ENCODE results near the gene GPNMB.

GPNMB gene

GRCh38 chr7:23216021-23216420 is 30.6 kb upstream of the GPNMB start:
- TF ChIP-seq CTCF (IDR thresholded peaks at IDR 0.05; ENCODE audit: low read depth, low read length, poor library complexity, severe bottlenecking): no peak
- TF ChIP-seq EZH2phosphoT487 (IDR thresholded peaks at IDR 0.05; ENCODE audit: borderline replicate concordance, low read length): no peak
- Histone ChIP-seq H3K9me3 (ENCODE audit: control insufficient read depth, insufficient read depth, low read length) (no peaks in the 10 kb centered on the region), H4K20me1 (ENCODE audit: control insufficient read depth, insufficient read depth, low read depth, low read length) (no peaks in the 10 kb centered on the region), H3F3A (ENCODE audit: control insufficient read depth, insufficient read depth) (no peaks in the 10 kb centered on the region), H3K9me2 (replicated peaks; ENCODE audit: control insufficient read depth, low read length) (no peaks in the 10 kb centered on the region), H3K4me3 (ENCODE audit: low read length) (no peak overlapping the region), H3K27ac (ENCODE audit: low read depth, low read length) (no peak overlapping the region), H3K27me3 (ENCODE audit: control insufficient read depth, low read length) (peaks cover 27% of the 10 kb centered on the region; the same call in 1 of the 2 replicates), H3K79me2 (ENCODE audit: control insufficient read depth, low read length) (no peaks in the 10 kb centered on the region), H3K4me1 (ENCODE audit: control insufficient read depth, low read length) (no peaks in the 10 kb centered on the region), H3K4me2 (ENCODE audit: low read length) (no peak overlapping the region), H3K36me3 (ENCODE audit: control insufficient read depth, low read length) (no peaks in the 10 kb centered on the region)

- no peaks in the 10 kb centered on the region for H3K36me3 ChIP-seq (ENCODE audit: control insufficient read depth, low read length)
- no peaks in the 10 kb centered on the region for H3K79me2 ChIP-seq (ENCODE audit: control insufficient read depth, low read length)
- no peaks in the 10 kb centered on the region for H3F3A ChIP-seq (ENCODE audit: control insufficient read depth, insufficient read depth)
- H3K9me3 ChIP-seq (ENCODE audit: control insufficient read depth, insufficient read depth, low read length): no peaks in the 10 kb centered on the region
- TF ChIP-seq EZH2phosphoT487 (IDR thresholded peaks at IDR 0.05; ENCODE audit: borderline replicate concordance, low read length): no peak
- no peak for TF ChIP-seq CTCF (IDR thresholded peaks at IDR 0.05; ENCODE audit: low read depth, low read length, poor library complexity, severe bottlenecking)
- H3K4me3 ChIP-seq (ENCODE audit: low read length): no peak overlapping the region
- no peak overlapping the region for H3K4me2 ChIP-seq (ENCODE audit: low read length)
- no peaks in the 10 kb centered on the region for H4K20me1 ChIP-seq (ENCODE audit: control insufficient read depth, insufficient read depth, low read depth, low read length)
- no peak overlapping the region for H3K27ac ChIP-seq (ENCODE audit: low read depth, low read length)
- H3K27me3 ChIP-seq (ENCODE audit: control insufficient read depth, low read length): peaks cover 39% of the 10 kb centered on the region; the same call in 1 of the 2 replicates
- no peaks in the 10 kb centered on the region for H3K4me1 ChIP-seq (ENCODE audit: control insufficient read depth, low read length)
- no peaks in the 10 kb centered on the region for H3K9me2 ChIP-seq (replicated peaks; ENCODE audit: control insufficient read depth, low read length)
Observed at GRCh38 chr7:23218196-23218595, 28.4 kb upstream of the GPNMB start.

GRCh38 chr7:23220690-23221305 is 25.8 kb upstream of the GPNMB start:
- Histone ChIP-seq H3K4me1 (ENCODE audit: control insufficient read depth, low read length) (no peaks in the 10 kb centered on the region), H4K20me1 (ENCODE audit: control insufficient read depth, insufficient read depth, low read depth, low read length) (no peaks in the 10 kb centered on the region), H3K27ac (ENCODE audit: low read depth, low read length) (no peak overlapping the region), H3K4me3 (ENCODE audit: low read length) (no peak overlapping the region), H3K27me3 (ENCODE audit: control insufficient read depth, low read length) (peaks cover 47% of the 10 kb centered on the region), H3K4me2 (ENCODE audit: low read length) (no peak overlapping the region), H3K9me2 (replicated peaks; ENCODE audit: control insufficient read depth, low read length) (no peaks in the 10 kb centered on the region), H3F3A (ENCODE audit: control insufficient read depth, insufficient read depth) (no peaks in the 10 kb centered on the region), H3K9me3 (ENCODE audit: control insufficient read depth, insufficient read depth, low read length) (no peaks in the 10 kb centered on the region), H3K79me2 (ENCODE audit: control insufficient read depth, low read length) (no peaks in the 10 kb centered on the region), H3K36me3 (ENCODE audit: control insufficient read depth, low read length) (no peaks in the 10 kb centered on the region)
- TF ChIP-seq EZH2phosphoT487 (IDR thresholded peaks at IDR 0.05; ENCODE audit: borderline replicate concordance, low read length) (no peak), CTCF (IDR thresholded peaks at IDR 0.05; ENCODE audit: low read depth, low read length, poor library complexity, severe bottlenecking) (no peak)

All from DOHH2 (cell line).